Lower leg skin (tissue), 3 donors: ENCODE measurements around the gene C12orf75.
"Not testable (repeated sequence)": the region's sequence is repeated elsewhere in the genome, so short reads cannot be mapped to it uniquely, and the experiment has no call there.

Experiments used
- POLR2A ChIP-seq, 2 donors: fragments of 450-650 bp; IDR thresholded peaks; one replicate each; pipeline ENCODE4 v1.6.1; 2016 to 2017; ENCODE audit warnings: antibody characterized with exemption in 2 of 2, mild to moderate bottlenecking in 1 of 2, moderate library complexity in 1 of 2
- TF ChIP-seq, protein P1 (sequence below), 3 donors: fragments of 450-650 bp; IDR thresholded peaks; one replicate each; pipeline ENCODE4 v1.5.1; 2016; ENCODE audit warnings: antibody characterized with exemption in 3 of 3, mild to moderate bottlenecking in 3 of 3, moderate library complexity in 2 of 3

DNA sequence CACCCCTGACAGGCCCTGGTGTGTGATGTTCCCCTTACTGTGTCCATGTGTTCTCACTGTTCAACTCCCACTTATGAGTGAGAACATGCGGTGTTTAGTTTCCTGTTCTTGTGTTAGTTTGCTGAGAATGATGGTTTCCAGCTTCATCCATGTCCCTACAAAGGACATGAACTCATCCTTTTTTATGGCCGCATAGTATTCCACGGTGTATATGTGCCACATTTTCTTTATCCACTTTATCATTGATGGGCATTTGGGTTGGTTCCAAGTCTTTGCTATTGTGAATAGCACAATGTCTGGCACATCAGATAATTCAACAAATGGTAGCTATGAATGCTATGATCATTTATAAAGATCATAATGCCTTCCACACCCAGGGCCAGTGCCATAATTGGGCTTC is 73.6 kb downstream of the C12orf75 start:
- TF ChIP-seq, protein P1, sequence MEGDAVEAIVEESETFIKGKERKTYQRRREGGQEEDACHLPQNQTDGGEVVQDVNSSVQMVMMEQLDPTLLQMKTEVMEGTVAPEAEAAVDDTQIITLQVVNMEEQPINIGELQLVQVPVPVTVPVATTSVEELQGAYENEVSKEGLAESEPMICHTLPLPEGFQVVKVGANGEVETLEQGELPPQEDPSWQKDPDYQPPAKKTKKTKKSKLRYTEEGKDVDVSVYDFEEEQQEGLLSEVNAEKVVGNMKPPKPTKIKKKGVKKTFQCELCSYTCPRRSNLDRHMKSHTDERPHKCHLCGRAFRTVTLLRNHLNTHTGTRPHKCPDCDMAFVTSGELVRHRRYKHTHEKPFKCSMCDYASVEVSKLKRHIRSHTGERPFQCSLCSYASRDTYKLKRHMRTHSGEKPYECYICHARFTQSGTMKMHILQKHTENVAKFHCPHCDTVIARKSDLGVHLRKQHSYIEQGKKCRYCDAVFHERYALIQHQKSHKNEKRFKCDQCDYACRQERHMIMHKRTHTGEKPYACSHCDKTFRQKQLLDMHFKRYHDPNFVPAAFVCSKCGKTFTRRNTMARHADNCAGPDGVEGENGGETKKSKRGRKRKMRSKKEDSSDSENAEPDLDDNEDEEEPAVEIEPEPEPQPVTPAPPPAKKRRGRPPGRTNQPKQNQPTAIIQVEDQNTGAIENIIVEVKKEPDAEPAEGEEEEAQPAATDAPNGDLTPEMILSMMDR (IDR thresholded peaks at IDR 0.05) = not testable (repeated sequence)
- TF ChIP-seq POLR2A (IDR thresholded peaks at IDR 0.05) = not testable (repeated sequence)
